ENCODE data around the gene ENPP5.

- TF ChIP-seq CTCF (IDR thresholded peaks at IDR 0.05; ENCODE audit: insufficient read depth, low read depth, low read length) (no peak), EZH2 (IDR thresholded peaks at IDR 0.05; ENCODE audit: insufficient read depth, low read length) (no peak)
These were observed 4.1 kb upstream of the ENPP5 start for GRCh38 chr6:46174904-46175303.
